SK-N-SH (cell line): ENCODE results near the gene A1CF.

Source experiments
- CTCF ChIP-seq: fragments of 200-600 bp; sonication (generic); IDR thresholded peaks from 2 replicates; pipeline ENCODE4 v1.6.1; 2017; ENCODE audit warnings: antibody characterized with exemption, mild to moderate bottlenecking, moderate library complexity
- NFIC ChIP-seq: IDR thresholded peaks from 2 replicates; pipeline ENCODE4 v1.4.0; 2012; ENCODE audit warnings: borderline replicate concordance
- RAD21 ChIP-seq: IDR thresholded peaks from 2 replicates; pipeline ENCODE4 v1.6.1; 2012; ENCODE audit warnings: mild to moderate bottlenecking, low read length
- TAF1 ChIP-seq: IDR thresholded peaks from 2 replicates; pipeline ENCODE4 v1.6.1; 2012; ENCODE audit warnings: low read depth, mild to moderate bottlenecking, low read length, moderate library complexity, borderline replicate concordance
- TEAD4 ChIP-seq: IDR thresholded peaks from 2 replicates; pipeline ENCODE4 v1.4.0; 2012; ENCODE audit warnings: mild to moderate bottlenecking, borderline replicate concordance; ENCODE audit not compliant: insufficient read depth

GRCh38 chr10:50928190-50928552, 42.7 kb upstream of the A1CF start:
- TF ChIP-seq CTCF (no peak), RAD21 (no peak), NFIC (no peak), TAF1 (no peak), TEAD4 (no peak)
